HG03135 (cell line): ENCODE data around the gene PAK4.

Source experiments
- ATAC-seq: cut with Tn5 transposase; IDR thresholded peaks from one replicate; pipeline ENCODE4 v1.9.1; 2021; ENCODE audit warnings: mild to moderate bottlenecking, moderate library complexity; ENCODE audit not compliant: unreplicated experiment

Gene PAK4

DNA sequence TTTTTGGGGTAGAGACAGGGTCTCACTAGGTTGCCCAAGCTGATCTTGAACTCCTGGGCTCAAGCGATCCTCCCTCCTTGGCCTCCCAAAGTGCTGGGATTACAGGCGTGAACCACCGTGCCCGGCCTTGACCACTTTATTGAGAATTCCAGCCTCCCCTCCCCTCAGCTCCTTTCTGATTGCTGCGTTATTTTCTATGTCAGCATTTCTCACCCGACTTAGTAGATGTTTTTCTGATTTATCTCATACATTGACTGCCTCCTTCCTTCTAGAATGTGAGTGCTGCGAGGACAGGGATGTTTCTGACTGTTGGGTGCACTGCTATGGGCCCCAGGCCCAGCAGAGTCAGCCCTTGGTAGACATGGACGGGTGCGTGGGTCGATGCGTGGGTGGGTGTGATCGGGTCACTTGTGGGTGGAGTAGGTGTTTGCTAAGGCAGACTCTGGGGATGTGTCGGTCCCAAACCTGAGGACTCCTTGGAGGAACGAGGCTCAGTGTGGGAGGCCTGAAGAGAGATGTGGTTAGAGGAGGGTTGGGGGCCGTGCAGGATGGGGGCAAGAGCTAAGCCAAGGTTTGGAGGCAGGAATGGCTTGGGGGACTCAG is 37.0 kb downstream of the PAK4 start:
- ATAC-seq, result no peak

DNA sequence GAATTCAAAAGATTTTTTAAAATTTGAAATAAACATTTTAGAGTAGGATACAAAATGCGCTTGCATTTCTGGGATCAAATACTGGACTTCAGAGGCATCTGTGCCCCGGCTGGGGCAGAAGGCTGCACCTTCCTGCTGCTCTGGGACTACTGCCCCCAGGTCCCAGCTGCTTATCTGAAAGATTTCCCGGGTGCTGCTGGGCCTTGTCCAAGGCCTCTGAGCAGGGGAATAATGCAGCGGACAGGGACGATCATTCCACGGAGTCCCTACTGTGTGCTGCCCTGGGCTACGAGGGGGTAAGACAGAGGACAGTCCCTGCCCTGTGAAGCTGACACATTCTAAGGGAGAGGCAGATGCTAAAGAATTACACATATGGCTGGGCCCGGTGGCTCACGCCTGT is 38.0 kb downstream of the PAK4 start:
- no peak for ATAC-seq

DNA sequence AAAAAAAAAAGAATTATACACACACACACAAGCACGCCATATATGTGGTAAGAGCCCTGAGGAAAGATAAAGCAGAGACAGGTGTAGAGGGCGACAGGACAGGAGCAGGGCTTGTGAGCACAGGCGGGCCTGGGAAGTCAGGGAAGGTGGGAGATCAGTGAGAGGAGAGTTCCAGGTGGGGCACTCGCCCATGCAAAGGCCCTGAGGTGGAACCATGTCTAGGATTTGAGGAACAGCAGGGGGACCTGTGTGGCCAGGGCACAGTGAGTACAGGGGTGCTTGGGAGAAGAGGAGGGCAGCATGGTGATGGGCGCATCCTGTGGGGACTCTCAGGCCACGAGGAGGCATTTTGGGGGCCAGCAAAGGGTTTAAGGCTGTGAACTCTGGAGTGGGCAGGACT is 38.7 kb downstream of the PAK4 start:
- no peak for ATAC-seq

DNA sequence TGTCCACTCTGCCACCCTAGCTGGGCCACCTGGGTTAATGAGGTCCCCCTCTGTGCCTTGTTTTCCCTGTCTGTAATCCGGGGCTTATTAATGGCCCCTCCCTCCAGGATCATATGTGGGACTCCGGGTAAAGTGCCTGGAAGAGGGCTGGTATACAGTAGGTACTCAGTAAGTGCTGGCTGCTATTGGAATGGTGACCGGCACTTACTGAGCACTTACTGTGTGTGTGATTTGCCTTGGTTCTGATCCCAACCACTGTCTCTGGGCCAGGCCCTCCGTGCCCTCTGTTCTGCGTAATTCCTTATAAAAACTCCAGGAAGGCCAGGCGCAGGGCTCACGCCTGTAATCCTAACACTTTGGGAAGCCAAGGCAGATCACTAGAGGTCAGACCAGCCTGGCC is 40.3 kb downstream of the PAK4 start:
- no peak for ATAC-seq

DNA sequence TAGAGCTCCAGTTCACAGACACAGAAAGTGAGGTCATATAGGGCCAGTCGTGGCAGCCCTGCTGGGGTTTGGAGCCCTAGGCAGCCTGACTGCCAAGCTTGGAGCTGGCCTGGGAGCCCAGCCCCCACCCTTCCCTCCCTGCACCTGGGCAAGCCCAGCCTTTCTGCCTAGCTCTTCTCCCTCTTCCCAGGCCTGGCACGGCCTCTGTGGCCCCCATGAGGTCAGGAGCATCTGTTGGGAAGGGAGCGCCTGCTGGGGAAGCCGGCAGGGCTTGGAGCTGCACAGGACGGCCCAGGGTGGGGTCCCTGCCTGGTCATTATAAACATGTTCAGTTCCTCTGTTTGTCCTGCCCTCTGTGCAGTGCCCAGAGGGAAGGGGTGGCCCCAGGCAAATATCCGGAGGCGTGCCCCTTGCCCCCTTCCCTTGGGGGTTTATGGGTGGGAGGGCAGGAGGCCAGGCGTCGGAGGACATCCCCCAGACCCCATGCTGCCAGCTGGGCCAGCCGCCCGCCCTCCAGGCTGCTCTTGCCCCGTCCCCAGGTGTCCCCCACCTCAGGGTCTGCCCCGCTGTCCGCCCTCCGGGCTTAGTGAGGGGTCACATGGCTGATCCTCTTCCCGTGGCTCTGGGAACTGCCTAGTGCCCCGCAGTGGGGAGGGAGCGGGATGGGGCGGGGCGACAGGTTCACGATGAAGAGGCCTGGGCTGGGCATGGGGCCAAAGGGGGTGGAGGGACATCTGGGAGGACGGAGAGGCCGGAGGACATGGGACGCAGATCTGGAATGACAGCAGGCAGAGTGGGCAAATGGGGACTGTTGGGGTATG is 41.2 kb downstream of the PAK4 start:
- no peak for ATAC-seq

DNA sequence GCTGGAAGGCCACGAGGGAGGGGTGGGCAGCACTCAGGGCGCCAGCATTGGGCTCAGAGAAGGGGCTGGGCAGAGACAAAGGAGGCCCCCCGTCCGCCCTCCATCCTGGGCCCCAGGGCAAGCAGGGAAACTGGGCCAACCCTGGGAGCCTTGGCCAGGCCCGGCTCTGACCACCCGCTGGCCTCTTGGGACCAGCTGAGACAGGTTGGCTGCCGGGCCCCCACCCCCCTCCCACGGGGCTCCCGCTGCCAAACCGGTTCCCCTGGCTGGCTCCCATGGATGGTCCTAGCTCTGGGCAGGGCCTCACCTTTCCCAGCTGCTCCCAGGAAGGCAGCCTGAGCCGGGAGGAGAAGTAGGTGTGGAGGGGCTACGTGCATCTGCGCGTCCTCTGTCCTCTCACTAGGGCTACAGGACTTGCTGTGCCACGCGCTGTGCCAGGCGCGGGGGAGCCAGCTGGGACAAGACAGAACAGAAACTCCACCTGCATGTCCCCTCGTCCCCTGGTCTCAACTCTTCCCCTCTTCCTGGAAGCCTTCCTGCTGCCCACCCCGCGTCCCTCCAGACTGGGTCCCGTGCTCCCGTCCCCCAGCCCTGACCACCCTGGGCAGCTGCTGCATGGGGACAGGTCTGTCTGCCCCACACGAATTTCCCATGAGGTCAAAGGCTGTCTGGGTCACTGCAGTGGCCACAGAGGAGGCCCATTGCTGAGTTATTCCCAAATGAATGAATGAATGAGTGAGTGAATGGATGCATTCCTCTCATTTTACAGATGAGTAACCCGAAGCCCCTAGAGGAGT is 42.1 kb downstream of the PAK4 start:
- ATAC-seq, result no peak

DNA sequence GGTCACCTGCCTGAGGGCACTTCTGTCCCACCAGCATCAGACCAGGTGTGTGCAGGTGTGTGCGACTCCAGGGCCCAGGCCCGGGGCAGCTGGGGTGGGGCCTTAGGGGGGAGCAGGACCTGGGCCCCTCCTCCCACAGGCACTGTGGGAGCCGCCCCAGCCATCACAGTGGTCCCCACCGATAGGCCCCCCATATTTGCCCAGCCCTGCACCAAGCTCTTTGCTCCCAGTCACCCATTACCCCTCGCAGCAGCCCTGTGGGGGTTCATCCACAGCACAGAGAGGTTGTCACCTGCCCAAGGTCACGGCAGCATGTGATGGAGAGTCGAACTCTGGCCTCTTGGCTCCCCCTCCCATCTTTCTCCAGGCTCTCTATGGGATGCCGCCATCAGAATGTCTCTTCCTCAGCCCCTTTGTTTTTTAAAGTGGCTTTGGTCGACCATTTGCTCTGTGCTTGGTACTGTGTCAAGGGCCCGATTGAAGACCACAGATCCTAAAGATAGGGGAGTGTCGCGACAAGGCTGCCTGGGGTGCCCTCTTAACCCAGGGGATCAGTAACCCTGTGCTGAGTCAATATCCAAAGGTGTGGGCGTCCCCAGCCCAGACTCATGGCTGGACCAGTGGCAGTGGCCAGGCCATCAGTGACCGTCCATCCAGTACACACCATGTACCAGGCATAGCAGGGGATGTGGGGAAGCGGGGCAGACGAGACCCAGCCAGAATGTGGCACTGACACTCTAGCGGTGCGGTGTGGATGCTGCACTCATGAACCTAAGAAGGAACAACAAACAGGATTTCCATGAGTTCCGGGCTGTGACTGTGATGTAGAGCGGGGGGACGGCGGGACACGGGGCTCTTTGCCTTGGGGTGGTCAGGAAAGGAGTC is 42.9 kb downstream of the PAK4 start:
- ATAC-seq, result no peak

DNA sequence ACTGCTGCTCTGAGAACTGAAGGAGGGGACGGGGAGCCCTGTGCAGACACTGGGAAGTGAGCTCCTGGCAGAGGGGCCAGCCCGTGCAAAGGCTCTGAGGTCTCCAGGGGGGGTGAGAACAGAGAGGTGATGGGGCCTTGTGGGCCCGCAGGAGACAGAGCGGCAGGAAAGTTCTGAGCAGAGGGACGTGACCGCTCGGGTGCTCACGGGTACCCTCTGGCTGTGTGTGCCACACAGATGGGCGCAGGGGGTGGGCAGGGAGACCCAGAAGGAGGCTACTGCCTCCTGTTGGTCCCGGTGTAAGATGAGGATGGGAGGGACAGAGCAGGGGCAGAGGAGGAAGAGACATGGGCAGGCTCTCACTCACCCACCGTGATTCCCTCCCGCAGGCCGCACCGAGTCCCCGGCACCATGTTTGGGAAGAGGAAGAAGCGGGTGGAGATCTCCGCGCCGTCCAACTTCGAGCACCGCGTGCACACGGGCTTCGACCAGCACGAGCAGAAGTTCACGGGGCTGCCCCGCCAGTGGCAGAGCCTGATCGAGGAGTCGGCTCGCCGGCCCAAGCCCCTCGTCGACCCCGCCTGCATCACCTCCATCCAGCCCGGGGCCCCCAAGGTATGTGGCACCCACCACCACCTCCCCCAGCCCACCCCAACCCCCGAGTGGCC is 43.7 kb downstream of the PAK4 start:
- ATAC-seq, result no peak

DNA sequence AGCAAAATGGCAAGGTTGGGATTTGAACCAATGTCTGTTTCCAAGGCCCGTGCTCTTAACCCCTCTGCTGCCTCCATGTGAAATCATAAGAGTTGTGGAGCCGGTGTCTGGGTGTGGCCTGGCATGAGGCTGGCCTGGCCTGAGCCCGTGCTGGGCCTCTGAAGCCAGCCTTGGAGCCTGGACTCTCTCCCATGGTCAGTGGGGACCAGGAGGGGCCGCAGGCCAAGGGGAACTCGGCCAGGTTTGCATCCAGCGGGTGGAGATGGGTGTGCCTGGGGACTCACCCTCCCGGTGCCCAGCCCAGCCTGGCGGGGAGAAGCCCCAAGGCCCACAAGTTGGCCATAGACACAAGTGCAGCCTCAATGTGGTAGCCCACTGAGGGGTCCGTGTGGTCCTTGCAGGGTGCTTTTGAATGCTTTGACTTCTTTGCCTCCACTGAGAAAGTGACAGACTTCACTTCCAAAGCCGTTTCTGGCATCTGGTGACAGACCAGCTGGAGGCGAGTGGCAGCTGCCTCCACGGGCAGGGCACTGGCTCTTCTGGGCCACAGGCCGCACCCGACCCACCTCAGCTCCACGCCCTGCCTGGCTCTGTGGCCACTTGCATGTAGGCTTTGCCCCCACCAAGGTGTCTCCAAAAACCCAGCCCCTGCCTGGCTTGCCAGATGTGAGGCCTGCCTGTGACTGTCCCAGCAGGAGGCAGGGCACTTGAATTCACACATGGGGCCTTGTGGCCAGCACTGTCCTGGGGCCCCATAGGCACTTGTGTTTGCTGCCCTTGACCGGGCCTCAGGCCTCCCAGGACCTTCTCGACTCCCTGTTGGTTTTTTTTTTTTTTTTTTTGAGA is 45.0 kb downstream of the PAK4 start:
- ATAC-seq, result no peak

DNA sequence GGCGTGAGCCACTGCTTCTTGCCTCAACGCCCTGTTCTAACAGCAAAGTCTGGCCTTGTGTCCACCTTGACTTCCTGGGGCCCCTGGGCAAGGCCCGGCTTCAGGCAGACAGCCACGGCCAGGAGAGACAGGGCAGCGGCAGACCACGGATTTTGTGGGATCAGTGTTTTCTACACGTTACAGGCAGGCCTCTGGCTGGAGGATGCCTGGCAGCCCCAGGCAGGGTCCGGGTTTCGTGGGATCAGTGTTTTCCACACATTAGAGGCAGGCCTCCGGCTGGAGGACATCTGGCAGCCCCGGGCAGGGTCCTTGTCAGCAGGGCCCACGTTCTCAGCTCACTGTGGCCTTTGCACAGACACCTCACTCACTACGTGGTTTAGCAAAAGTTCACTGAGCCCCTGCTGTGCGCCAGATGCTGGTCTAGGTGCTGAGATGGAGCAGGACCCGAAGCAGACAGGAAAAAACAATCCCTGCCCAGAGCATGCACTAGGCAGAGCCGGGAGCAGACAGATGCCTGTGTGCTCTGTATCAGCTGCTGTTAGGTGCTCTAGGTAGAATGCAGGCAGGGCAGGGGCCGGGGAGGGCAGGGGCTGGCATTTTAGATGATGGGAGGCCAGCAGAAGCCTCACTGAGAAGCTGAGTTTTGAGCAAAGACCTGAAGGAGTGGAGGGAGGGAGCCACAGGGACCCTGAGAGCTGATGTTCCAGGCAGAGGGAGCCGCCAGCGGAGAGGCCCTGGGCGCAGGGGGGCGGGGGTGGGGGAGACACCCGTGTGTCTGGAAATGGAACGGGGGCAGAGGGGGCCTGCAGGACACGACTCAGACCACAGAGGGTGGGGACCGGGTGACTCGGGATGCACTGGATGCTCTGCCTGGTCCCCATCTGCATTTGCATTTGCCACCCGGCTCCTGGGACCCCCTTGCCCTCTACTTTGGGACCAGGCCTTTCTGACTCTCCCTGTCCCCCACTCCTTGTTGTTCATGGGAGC is 46.2 kb downstream of the PAK4 start:
- no peak for ATAC-seq

DNA sequence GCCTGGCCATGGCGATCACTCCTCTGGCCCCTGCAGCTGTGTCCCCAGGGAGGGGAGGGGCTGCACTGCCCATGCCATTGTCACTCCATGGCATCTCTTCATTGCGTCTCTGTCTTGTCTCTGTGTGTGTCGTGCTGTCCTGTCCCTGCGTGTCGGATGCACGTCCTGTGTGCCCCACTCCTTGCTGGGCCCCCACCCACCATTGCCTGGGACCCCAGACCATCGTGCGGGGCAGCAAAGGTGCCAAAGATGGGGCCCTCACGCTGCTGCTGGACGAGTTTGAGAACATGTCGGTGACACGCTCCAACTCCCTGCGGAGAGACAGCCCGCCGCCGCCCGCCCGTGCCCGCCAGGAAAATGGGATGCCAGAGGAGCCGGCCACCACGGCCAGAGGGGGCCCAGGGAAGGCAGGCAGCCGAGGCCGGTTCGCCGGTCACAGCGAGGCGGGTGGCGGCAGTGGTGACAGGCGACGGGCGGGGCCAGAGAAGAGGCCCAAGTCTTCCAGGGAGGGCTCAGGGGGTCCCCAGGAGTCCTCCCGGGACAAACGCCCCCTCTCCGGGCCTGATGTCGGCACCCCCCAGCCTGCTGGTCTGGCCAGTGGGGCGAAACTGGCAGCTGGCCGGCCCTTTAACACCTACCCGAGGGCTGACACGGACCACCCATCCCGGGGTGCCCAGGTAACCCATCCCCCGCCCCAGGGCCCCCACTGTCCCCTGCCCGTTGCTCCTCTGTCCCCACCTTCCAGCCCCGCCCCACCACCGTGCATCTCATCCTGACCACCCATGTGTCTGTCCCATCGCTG is 47.3 kb downstream of the PAK4 start:
- no peak for ATAC-seq

DNA sequence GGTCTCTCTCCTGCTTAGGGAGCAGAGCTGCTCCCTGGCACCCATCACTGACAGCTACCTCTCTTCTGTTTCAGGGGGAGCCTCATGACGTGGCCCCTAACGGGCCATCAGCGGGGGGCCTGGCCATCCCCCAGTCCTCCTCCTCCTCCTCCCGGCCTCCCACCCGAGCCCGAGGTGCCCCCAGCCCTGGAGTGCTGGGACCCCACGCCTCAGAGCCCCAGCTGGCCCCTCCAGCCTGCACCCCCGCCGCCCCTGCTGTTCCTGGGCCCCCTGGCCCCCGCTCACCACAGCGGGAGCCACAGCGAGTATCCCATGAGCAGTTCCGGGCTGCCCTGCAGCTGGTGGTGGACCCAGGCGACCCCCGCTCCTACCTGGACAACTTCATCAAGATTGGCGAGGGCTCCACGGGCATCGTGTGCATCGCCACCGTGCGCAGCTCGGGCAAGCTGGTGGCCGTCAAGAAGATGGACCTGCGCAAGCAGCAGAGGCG is 48.0 kb downstream of the PAK4 start:
- no peak for ATAC-seq

DNA sequence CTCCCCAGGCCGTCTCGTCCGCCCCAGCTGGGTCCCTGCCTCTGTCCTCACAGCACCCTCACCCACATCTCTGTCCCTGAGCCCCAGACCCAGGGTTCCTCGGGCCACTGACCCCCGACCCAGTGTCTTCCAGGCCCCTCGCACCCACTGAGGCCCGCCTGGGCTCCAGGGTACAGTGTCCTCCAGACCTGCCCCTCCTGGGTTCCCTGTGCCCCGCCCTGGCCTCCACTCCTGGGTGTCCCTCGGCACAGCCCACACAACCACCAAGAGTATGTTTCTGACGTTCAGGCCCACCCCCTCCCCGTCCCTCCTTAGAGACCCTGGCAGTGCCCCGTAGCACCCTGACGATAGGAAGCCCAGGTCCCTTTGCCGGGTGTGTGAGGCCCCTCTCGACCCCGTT is 48.6 kb downstream of the PAK4 start:
- no peak for ATAC-seq

DNA sequence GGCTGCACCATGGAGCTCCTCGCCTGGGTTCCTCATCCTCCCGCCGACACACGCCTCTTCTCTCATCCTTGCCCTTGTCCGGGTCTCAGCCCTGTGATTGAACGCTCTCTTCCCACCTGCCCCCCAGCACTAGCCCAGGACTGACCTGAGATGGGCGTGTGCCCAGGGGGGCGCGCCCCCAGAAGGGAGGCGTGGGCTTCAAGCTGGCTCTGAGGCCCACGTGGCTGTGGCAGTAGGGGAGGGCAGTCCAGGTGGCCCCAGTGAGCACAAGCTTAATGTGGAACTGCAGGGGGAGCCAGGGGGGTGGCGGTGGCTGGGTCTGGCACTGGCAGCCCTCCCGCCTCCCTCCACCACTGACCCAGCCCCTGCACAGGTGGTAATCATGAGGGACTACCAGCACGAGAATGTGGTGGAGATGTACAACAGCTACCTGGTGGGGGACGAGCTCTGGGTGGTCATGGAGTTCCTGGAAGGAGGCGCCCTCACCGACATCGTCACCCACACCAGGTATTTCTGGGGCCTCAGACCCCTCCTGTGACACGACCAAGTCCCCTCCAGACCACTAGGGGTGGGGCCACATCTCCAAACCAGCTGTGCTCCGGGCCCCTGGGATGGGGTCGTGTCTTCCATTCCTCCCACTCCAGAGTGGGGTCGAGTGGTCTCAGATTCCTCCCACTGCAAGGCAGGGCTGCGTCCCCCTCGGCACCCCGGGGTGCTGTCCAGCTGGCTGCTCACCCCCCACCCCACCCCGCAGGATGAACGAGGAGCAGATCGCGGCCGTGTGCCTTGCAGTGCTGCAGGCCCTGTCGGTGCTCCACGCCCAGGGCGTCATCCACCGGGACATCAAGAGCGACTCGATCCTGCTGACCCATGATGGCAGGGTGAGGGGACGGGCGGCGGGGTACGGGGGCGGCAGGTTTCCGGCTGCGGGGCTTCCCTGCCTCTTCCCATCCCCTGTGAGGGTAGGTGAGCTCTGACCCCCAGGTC is 49.3 kb downstream of the PAK4 start:
- no peak for ATAC-seq

DNA sequence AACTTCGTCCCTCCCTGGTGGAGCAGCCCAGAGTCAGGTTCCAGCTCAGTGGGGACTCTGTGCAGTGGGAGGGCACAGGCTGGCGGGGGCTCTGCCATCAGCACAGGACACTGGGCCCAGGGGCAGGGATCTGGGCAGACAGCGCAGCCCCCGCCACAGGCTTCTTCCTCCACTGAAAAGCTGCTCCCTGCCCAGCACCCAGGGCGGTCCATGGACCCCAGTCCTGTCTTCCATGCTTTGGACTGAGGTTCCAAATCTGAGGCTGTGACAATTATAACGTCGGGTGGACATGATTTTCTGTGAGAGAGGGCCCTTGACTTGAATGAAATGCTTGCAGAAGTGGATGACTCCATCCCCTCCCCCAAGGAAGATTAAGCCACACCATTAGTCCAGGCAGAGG is 50.0 kb downstream of the PAK4 start:
- ATAC-seq, result no peak

DNA sequence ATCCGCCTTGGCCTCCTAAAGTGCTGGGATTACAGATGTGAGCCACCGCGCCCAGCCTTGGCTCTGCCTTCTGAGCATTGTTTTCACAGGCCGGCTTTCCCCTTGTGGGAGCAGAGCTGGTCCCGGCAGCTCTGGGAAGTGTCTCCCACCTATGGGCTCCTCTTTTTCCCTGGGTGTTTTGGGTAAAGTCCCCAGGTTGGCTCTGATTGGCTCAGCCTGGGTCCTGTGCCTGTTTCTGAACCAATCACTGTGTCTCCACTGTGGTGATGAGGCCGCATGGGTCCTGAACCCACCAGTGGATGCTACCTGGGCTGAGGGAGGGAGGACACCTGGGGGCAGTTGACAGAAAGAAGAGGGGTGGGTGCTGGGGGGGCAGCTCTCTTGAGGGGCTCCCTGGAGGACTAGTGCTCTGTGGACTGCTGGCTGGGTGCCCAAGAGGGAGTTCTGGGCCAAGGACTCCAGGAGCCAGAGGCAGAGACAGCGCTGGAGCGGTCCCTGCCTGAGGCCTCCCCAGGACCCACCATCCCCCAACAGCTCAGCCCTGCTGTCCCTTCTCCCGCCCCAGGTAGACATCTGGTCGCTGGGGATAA is 51.6 kb downstream of the PAK4 start:
- ATAC-seq, result no peak
